ENCODE data around the gene ZNF425. TPM values are rescaled to one million over a fixed set of nuclear protein-coding genes. Genes with fewer than 3 reads are reported as not detected.

Gene ZNF425
- total RNA-seq, 1 experiment from 2014 or later = 5.2 TPM

GRCh38 chr7:149166142-149166541 is 40.0 kb upstream of the ZNF425 start:
- Histone ChIP-seq H3K4me1 (replicated peaks; ENCODE audit: insufficient read depth) (0 out of 2 replicates have a peak, but pooled peaks cover 6% of the 10 kb centered on the region), H3K4me3 (no peak overlapping the region), H3K9me2 (ENCODE audit: insufficient read depth) (no peaks in the 10 kb centered on the region), H3F3A (ENCODE audit: insufficient read depth, low read depth) (peaks cover 11% of the 10 kb centered on the region; the same call in 1 of the 2 replicates), H3K79me2 (ENCODE audit: low read depth) (0 out of 2 replicates have a peak, but pooled peaks cover 3% of the 10 kb centered on the region), H3K4me2 (no peak overlapping the region), H2AFZ (no peak overlapping the region), H3K27me3 (ENCODE audit: insufficient read depth, low read depth) (no peaks in the 10 kb centered on the region), H3K9me3 (ENCODE audit: insufficient read depth, low read depth) (no peaks in the 10 kb centered on the region), H3K27ac (no peak overlapping the region), H3K36me3 (ENCODE audit: low read depth) (peaks cover 16% of the 10 kb centered on the region), H4K20me1 (ENCODE audit: insufficient read depth) (no peaks in the 10 kb centered on the region)
- POLR2A ChIA-PET (ENCODE audit: unreplicated experiment) = interaction anchor here (0.6 kb wide), 1 partner anchor 39 kb away, joined by 3 read pairs; no protein-coding TSS in a partner anchor
- CTCF ChIA-PET = no interaction called here
- intact Hi-C loops (cut with micrococcal nuclease; ENCODE audit: unreplicated experiment) = no loop called here
- no peak for DNase-seq
- BruUV-seq (replicated peaks) = no TSS peak
- TF ChIP-seq EZH2 (IDR thresholded peaks at IDR 0.05; ENCODE audit: low read depth) (no peak), CTCF (conservative IDR thresholded peaks at IDR 0.05) (no peak)

GRCh38 chr7:149161241-149161848 is 35.2 kb upstream of the ZNF425 start:
- Histone ChIP-seq H3F3A (ENCODE audit: insufficient read depth, low read depth) (peaks cover 15% of the 10 kb centered on the region; the same call in 1 of the 2 replicates), H3K36me3 (ENCODE audit: low read depth) (peaks cover 9% of the 10 kb centered on the region), H2AFZ (no peak overlapping the region), H3K4me2 (no peak overlapping the region), H3K4me3 (no peak overlapping the region), H4K20me1 (ENCODE audit: insufficient read depth) (no peaks in the 10 kb centered on the region), H3K9me2 (ENCODE audit: insufficient read depth) (no peaks in the 10 kb centered on the region), H3K79me2 (ENCODE audit: low read depth) (0 out of 2 replicates have a peak, but pooled peaks cover 12% of the 10 kb centered on the region), H3K4me1 (replicated peaks; ENCODE audit: insufficient read depth) (0 out of 2 replicates have a peak, but pooled peaks cover 7% of the 10 kb centered on the region), H3K27me3 (ENCODE audit: insufficient read depth, low read depth) (no peaks in the 10 kb centered on the region), H3K9me3 (ENCODE audit: insufficient read depth, low read depth) (no peaks in the 10 kb centered on the region), H3K27ac (peak overlapping the region; percentile 43)
- intact Hi-C loops (cut with micrococcal nuclease; ENCODE audit: unreplicated experiment) = no loop called here
- POLR2A ChIA-PET (ENCODE audit: unreplicated experiment) = interaction anchor here (0.6 kb wide), 1 partner anchor 22 kb away, joined by 3 read pairs; no protein-coding TSS in a partner anchor
- TF ChIP-seq EZH2 (IDR thresholded peaks at IDR 0.05; ENCODE audit: low read depth) = no peak
- no peak for TF ChIP-seq CTCF (conservative IDR thresholded peaks at IDR 0.05)
- no TSS peak for BruUV-seq (replicated peaks)
- no peak for DNase-seq
- CTCF ChIA-PET = no interaction called here

GRCh38 chr7:149156898-149157297 is 30.8 kb upstream of the ZNF425 start:
- H3F3A ChIP-seq (ENCODE audit: insufficient read depth, low read depth) = peaks cover 4% of the 10 kb centered on the region; the same call in 1 of the 2 replicates
- 0 out of 2 replicates have a peak, but pooled peaks cover 7% of the 10 kb centered on the region for H3K4me1 ChIP-seq (replicated peaks; ENCODE audit: insufficient read depth)
- no TSS peak for BruUV-seq (replicated peaks)
- intact Hi-C loops (cut with micrococcal nuclease; ENCODE audit: unreplicated experiment) = no loop called here
- POLR2A ChIA-PET (ENCODE audit: unreplicated experiment) = no interaction called here
- no peaks in the 10 kb centered on the region for H3K27me3 ChIP-seq (ENCODE audit: insufficient read depth, low read depth)
- no peak overlapping the region for H3K4me3 ChIP-seq
- H4K20me1 ChIP-seq (ENCODE audit: insufficient read depth) = no peaks in the 10 kb centered on the region; the same call in 1 of the 2 replicates
- no peaks in the 10 kb centered on the region for H3K9me2 ChIP-seq (ENCODE audit: insufficient read depth)
- peaks cover 23% of the 10 kb centered on the region for H3K79me2 ChIP-seq (ENCODE audit: low read depth)
- H3K4me2 ChIP-seq = no peak overlapping the region
- H3K36me3 ChIP-seq (ENCODE audit: low read depth) = peaks cover 4% of the 10 kb centered on the region; the same call in 1 of the 2 replicates
- no peaks in the 10 kb centered on the region for H3K9me3 ChIP-seq (ENCODE audit: insufficient read depth, low read depth)
- CTCF ChIA-PET = no interaction called here
- no peak overlapping the region for H2AFZ ChIP-seq
- no peak for DNase-seq
- no peak overlapping the region for H3K27ac ChIP-seq
- TF ChIP-seq CTCF (conservative IDR thresholded peaks at IDR 0.05) (no peak), EZH2 (IDR thresholded peaks at IDR 0.05; ENCODE audit: low read depth) (no peak)
